NCI-H1436 (cell line): ENCODE data around the gene CEP85L.

Experiments used
- DNase-seq: peaks from one replicate; lab custom pipeline; 2025; lab: John Stamatoyannopoulos, UW

The CEP85L gene

GRCh38 chr6:118536478-118536877 is 114.9 kb downstream of the CEP85L start:
- DNase-seq = no peak

DNA sequence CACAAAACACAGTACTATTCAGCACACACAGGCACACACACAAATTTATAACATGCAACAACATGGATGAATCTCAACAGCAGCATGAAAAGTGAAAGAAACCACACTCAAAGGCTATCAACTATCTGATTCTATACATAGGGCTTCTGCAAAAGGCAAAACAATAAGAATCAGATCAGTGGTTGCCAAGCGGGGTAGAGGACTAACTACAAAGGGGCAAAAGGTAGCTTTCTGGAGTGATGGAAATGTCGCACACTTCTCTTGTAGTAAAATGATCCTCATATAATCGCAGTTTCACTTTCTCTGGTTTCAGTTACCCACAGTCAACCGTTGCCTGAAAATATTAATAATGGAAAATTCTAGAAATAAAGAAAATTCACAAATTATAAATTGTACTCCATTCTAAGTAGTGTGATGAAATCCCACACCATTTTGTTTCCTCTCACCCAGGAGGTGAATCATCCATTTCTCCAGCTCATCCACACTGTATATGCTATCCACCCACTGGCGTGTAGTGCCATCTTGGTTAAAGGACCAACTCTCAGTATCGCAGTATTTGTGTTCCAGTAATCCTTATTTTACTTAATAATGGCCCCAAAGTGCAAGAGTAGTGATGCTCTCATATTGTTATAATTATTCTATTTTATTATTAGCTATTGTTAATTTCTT is 116.1 kb downstream of the CEP85L start:
- no peak for DNase-seq

GRCh38 chr6:118530942-118531341 is 120.4 kb downstream of the CEP85L start:
- DNase-seq = no peak

DNA sequence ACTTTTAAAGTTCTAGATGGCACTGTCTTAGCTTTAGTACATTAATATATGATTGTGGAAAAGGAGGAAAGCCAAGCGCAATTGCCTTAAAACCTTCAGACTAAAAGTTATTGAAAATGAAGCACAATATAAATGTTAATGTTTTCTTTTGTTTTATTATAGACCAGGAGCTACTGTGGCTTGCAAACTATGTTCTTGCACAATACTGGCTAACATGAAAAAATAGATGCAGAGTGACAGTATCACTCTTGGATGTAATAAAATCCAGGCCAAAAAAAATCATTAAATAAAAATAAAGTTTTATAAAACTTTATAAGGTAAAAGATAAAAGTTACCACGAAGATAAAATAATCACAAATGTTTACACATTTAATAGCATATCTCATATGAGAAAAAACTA is 121.6 kb downstream of the CEP85L start:
- DNase-seq = no peak

GRCh38 chr6:118528129-118528528 is 123.3 kb downstream of the CEP85L start:
- no peak for DNase-seq

- no peak for DNase-seq
Observed at GRCh38 chr6:118525913-118526780, 125.2 kb downstream of the CEP85L start.

- DNase-seq = no peak
Observed at GRCh38 chr6:118524686-118525085, 126.7 kb downstream of the CEP85L start.

DNA sequence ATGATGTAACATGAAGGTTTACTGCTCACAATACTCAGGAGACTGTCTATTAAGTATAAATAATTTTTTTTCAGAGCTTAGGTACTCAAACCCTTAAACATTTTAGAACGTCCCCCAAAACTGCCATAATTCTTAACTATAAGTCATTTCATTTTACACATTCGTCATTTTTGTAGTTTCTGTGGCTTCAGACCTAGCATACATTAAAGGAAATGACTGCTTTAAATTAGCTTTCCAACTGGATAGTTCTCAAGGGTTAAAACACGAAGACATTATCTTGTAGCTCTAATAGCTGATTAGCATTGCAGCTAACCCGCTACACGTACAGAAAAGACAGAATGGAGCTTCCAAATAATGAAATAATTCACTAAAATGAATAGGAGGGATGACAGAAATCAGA is 128.2 kb downstream of the CEP85L start:
- DNase-seq = no peak

- no peak for DNase-seq
Observed at GRCh38 chr6:118522422-118522821, 129.0 kb downstream of the CEP85L start.

GRCh38 chr6:118514689-118515088 is 136.7 kb downstream of the CEP85L start:
- DNase-seq = no peak

- no peak for DNase-seq
Observed at GRCh38 chr6:118511930-118512715, 139.3 kb downstream of the CEP85L start.

GRCh38 chr6:118509009-118509617 is 142.3 kb downstream of the CEP85L start:
- no peak for DNase-seq

GRCh38 chr6:118507636-118508035 is 143.8 kb downstream of the CEP85L start:
- DNase-seq = no peak

GRCh38 chr6:118506071-118506638 is 145.2 kb downstream of the CEP85L start:
- DNase-seq = no peak

- no peak for DNase-seq
Observed at GRCh38 chr6:118505656-118506055, 145.7 kb downstream of the CEP85L start.

- DNase-seq = no peak
Observed at GRCh38 chr6:118504611-118505010, 146.8 kb downstream of the CEP85L start.

DNA sequence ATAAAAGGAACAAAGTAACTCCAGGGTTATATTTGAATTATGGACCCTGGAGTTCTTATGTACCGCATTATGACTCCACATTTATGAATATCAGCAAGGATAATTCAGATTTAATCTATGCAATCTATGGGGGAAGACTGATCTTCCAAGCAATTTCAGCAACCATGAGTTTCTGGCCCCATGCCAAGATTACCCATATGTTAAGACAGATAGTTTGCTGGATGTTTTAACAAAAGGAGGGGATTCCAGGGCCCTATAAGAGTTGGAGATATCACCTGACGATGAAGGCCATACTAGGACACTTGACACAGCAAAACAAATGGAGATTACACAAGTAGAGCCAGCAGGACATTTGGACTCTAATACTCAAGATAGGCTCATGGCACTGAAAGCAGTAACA is 149.2 kb downstream of the CEP85L start:
- DNase-seq = no peak

GRCh38 chr6:118501765-118502164 is 149.6 kb downstream of the CEP85L start:
- DNase-seq = no peak

GRCh38 chr6:118501099-118501498 is 150.3 kb downstream of the CEP85L start:
- no peak for DNase-seq

- DNase-seq = no peak
Observed at GRCh38 chr6:118500130-118501015, 151.0 kb downstream of the CEP85L start.
